Measurements from ENCODE around the gene ATP6V0B.

ATP6V0B gene

DNA sequence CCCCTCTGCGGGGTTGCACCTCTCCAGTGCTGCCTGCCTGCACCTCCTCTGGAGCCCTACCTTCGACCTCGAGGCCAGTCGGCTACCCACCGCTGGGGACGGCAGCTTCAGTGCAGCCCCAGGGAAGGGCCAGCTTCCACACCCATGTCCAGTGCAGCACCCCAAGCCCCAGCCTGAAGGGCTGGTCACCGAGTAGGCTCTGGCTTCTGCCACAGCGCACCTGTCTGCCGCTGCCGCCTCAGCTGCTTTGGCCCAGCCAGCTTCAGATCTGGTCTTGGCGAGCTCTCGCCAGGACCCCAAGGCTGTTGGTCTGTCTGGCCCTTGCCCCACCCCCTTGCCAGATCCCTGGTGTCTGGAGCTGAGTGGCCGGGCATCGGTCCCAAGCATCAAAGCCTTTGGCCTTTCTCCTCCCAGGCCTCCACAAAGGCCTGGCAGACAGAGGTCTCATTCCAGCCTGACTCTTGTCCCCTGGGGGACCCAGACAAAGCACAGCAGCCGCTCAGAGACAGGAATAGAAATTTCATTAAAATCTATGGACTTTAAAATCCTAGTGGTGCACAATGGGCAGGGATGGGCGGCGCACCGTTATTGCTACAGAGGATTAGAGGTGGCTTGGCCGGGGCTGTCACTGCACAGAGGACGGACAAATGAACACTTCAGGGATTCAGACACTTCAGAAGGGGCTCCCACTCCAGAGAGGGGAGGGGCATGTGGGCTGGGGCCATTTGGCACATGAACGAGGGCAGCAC, 21.4 kb downstream of the ATP6V0B start:
- Histone ChIP-seq H3K27ac (no peak overlapping the region), H3K27me3 (ENCODE audit: insufficient read depth, low read depth, severe bottlenecking) (no peaks in the 10 kb centered on the region), H3K9me3 (ENCODE audit: severe bottlenecking) (no peaks in the 10 kb centered on the region), H3K36me3 (no peaks in the 10 kb centered on the region), H3K4me3 (ENCODE audit: low read depth, low read length) (no peak overlapping the region)
- no peak for TF ChIP-seq CTCF (IDR thresholded peaks at IDR 0.05; ENCODE audit: low read depth, low read length)
- no peak for DNase-seq

DNA sequence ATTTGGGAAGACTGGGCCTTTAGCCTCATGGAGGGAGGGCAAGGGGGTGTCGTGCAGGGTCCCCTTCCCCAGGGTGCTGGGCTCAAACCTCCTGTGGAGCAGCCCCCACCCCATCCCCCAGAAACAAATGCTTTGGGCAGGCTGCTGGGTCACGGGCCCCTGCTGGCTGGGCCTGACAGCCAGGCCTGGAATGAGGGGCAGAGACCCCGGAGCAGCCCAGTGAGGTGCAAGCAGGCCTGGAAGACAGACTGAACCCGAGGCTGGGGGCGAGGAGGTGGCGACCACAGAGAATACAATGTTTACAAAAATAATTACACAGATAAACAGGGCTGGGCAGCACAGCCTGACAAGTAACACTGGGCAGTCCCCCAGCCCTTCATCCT, 22.0 kb downstream of the ATP6V0B start:
- TF ChIP-seq CTCF (IDR thresholded peaks at IDR 0.05; ENCODE audit: low read depth, low read length), result no peak
- Histone ChIP-seq H3K27me3 (ENCODE audit: insufficient read depth, low read depth, severe bottlenecking) (no peaks in the 10 kb centered on the region), H3K36me3 (no peaks in the 10 kb centered on the region), H3K27ac (no peak overlapping the region), H3K4me3 (ENCODE audit: low read depth, low read length) (no peak overlapping the region), H3K9me3 (ENCODE audit: severe bottlenecking) (no peaks in the 10 kb centered on the region)
- DNase-seq, result no peak

DNA sequence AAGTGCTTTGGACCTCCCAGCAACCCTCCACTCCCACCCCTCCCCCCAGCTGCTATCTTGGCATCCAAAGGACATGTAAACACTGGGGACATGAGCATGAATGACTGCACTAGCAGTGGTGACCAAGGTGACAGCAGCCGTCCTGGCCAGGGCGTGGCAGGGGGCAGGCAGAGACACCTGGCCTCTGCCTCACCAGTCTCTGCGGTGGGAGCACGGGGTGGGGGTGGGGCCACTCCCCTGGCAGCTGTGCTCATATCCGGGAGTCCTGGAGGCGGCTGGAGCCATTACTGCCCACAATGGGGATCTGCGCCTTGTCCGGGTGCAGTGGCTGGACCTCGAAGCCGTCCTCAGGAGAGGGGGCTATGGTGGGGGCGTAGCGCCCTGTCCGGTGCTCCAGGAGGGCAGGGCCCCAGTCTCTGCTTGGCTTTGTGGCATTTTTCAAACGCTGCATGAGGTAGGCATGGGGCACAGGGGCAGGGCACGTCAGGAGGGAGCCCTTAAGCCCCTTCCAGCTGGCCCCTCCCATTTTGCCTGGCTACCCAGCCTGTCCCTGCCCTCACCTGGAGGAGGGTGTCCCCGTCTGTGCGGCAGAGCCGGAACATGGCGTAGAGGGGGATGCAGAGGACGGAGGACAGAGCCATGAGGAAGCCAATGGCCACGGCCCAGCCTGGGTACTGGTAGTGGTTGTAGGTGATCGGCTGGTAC, 22.7 kb downstream of the ATP6V0B start:
- H3K27me3 ChIP-seq (ENCODE audit: insufficient read depth, low read depth, severe bottlenecking), result no peaks in the 10 kb centered on the region
- H3K9me3 ChIP-seq (ENCODE audit: severe bottlenecking), result no peaks in the 10 kb centered on the region
- TF ChIP-seq CTCF (IDR thresholded peaks at IDR 0.05; ENCODE audit: low read depth, low read length), result no peak
- H3K36me3 ChIP-seq, result no peaks in the 10 kb centered on the region
- no peak overlapping the region for H3K4me3 ChIP-seq (ENCODE audit: low read depth, low read length)
- no peak for DNase-seq
- no peak overlapping the region for H3K27ac ChIP-seq

DNA sequence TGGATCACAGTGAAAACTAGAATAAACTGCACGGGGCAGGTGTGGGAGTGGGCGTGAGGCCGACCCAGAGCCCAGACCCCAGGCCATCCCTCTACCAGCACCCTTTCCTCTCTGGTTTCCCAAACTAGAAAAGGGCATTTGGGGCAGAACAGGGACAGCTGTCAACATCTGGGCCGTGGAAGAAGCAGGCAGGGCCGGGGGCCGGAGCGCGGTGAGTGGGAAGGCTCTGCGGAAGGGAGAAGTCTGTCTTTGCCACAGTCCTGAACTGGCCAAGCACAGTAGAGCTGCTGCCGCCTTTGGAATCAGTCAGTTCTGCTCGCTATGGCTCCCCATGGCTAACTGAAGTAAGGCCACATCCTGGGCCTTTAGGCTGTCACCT, 23.2 kb downstream of the ATP6V0B start:
- no peaks in the 10 kb centered on the region for H3K36me3 ChIP-seq
- H3K27me3 ChIP-seq (ENCODE audit: insufficient read depth, low read depth, severe bottlenecking), result no peaks in the 10 kb centered on the region
- no peak overlapping the region for H3K27ac ChIP-seq
- DNase-seq, result no peak
- no peaks in the 10 kb centered on the region for H3K9me3 ChIP-seq (ENCODE audit: severe bottlenecking)
- no peak for TF ChIP-seq CTCF (IDR thresholded peaks at IDR 0.05; ENCODE audit: low read depth, low read length)
- H3K4me3 ChIP-seq (ENCODE audit: low read depth, low read length), result no peak overlapping the region

GRCh38 chr1:43999455-43999854, 24.7 kb downstream of the ATP6V0B start:
- Histone ChIP-seq H3K27ac (no peak overlapping the region), H3K9me3 (ENCODE audit: severe bottlenecking) (no peaks in the 10 kb centered on the region), H3K27me3 (ENCODE audit: insufficient read depth, low read depth, severe bottlenecking) (no peaks in the 10 kb centered on the region), H3K4me3 (ENCODE audit: low read depth, low read length) (no peak overlapping the region), H3K36me3 (no peaks in the 10 kb centered on the region)
- no peak for DNase-seq
- no peak for TF ChIP-seq CTCF (IDR thresholded peaks at IDR 0.05; ENCODE audit: low read depth, low read length)

All from WERI-Rb-1 (cell line).